Esophagus squamous epithelium (tissue), 5 donors: ENCODE results near the gene EHBP1. TPM values are rescaled to one million over a fixed set of nuclear protein-coding genes. Genes with fewer than 3 reads are reported as not detected.

Experiments
- DNase-seq: peaks from one replicate; lab custom pipeline; 2025; lab: John Stamatoyannopoulos, UW
- H3K27ac ChIP-seq, 4 donors: fragments of 200-600 bp; sonication (generic); one replicate each; pipeline ENCODE4 v1.5.1; 2016 to 2019; ENCODE audit warnings: mild to moderate bottlenecking in 1 of 4
- H3K27me3 ChIP-seq, 4 donors: fragments of 200-600 bp; sonication (generic); 1 replicate in 3 of 4; 2 replicates in 1 of 4; pipeline versions ENCODE4 v1.5.1 to v1.6.0; 2017 to 2021; ENCODE audit warnings: antibody characterized with exemption in 1 of 4
- H3K36me3 ChIP-seq, 3 donors: fragments of 200-600 bp; sonication (generic); one replicate each; pipeline ENCODE4 v1.5.1; 2016 to 2019
- H3K4me1 ChIP-seq, 3 donors: fragments of 200-600 bp; sonication (generic); one replicate each; pipeline ENCODE4 v1.5.1; 2017 to 2019
- H3K4me3 ChIP-seq, 4 donors: fragments of 200-600 bp; sonication (generic); 1 replicate in 3 of 4; 2 replicates in 1 of 4; pipeline ENCODE4 v1.5.1; 2016 to 2019; ENCODE audit warnings: mild to moderate bottlenecking in 2 of 4, moderate library complexity in 1 of 4
- H3K9me3 ChIP-seq, 3 donors: fragments of 200-600 bp; sonication (generic); one replicate each; pipeline ENCODE4 v1.5.1; 2016 to 2019
- POLR2A ChIP-seq, 4 donors: fragments of 450-650 bp; IDR thresholded peaks; one replicate each; pipeline ENCODE4 v1.6.1; 2017; ENCODE audit warnings: antibody characterized with exemption in 4 of 4, mild to moderate bottlenecking in 4 of 4, moderate library complexity in 3 of 4
- WGBS, 2 donors: methylation state at CpG; one replicate each; pipeline ENCODE4 v1.1.5; 2018; 5-methylcytosine and 5-hydroxymethylcytosine counted together
- intact Hi-C: fragments of 100-400 bp; cut with DNase I; formaldehyde crosslinking; loops from one replicate; pipeline ENCODE4 v1.15.0; 2022
- total RNA-seq, 4 donors: library from RNA; depleted of rRNA; stranded (reverse); fragments of >200 nt; gene quantifications; one replicate each; pipeline ENCODE4 v1.1.0, GENCODE V29; 2016
- TF ChIP-seq, protein P1 (sequence below), 6 experiments: fragments of 450-650 bp in 4 of 6; fragments of 200-600 bp in 2 of 6; sonication (generic) in 2 of 6; IDR thresholded peaks; one replicate each; pipeline ENCODE4 v1.5.1; 2016 to 2019; ENCODE audit warnings: antibody characterized with exemption in 6 of 6, mild to moderate bottlenecking in 4 of 6, moderate library complexity in 4 of 6
- donor health status: DM: yes; HTN: yes; CAD: no.

The EHBP1 gene
- total RNA-seq, 4 donors from 2014 or later = 59.6 to 111 (median 77.9) TPM

DNA sequence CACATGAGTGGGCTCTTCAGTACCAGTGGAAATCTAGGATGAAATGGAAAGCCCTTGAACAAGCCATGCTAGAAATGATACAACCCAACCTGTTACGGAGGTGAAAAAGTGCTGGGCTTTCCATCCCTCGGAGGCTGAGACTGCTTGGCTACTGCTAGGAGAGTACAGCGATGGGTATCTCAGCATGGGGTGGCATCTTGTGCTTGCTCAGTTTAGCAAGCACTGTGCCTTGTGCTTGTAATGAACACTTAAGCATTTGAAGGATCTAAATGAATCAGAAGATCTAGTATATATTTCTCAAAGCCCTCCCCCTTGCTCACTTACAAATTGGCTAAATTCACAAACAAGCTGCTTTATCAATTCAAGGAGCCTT lies 44.3 kb upstream of the EHBP1 start:
- TF ChIP-seq, protein P1, sequence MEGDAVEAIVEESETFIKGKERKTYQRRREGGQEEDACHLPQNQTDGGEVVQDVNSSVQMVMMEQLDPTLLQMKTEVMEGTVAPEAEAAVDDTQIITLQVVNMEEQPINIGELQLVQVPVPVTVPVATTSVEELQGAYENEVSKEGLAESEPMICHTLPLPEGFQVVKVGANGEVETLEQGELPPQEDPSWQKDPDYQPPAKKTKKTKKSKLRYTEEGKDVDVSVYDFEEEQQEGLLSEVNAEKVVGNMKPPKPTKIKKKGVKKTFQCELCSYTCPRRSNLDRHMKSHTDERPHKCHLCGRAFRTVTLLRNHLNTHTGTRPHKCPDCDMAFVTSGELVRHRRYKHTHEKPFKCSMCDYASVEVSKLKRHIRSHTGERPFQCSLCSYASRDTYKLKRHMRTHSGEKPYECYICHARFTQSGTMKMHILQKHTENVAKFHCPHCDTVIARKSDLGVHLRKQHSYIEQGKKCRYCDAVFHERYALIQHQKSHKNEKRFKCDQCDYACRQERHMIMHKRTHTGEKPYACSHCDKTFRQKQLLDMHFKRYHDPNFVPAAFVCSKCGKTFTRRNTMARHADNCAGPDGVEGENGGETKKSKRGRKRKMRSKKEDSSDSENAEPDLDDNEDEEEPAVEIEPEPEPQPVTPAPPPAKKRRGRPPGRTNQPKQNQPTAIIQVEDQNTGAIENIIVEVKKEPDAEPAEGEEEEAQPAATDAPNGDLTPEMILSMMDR (IDR thresholded peaks at IDR 0.05) = no peak
- TF ChIP-seq POLR2A (IDR thresholded peaks at IDR 0.05) = no peak
- no peak overlapping the region for H3K4me3 ChIP-seq
- 90 to 97% methylated on average over 3 of the region's 3 CpGs for WGBS, 2 donors
- intact Hi-C loops = no loop called here
- H3K9me3 ChIP-seq = no peaks in the 10 kb centered on the region
- peak overlapping the region in 2 of 4 donors; percentile 55 to 78 for H3K27ac ChIP-seq
- peaks cover 18 to 81% (median 49%) of the 10 kb centered on the region in 3 donors for H3K4me1 ChIP-seq
- DNase-seq = no peak
- no peaks in the 10 kb centered on the region for H3K27me3 ChIP-seq
- no peaks in the 10 kb centered on the region for H3K36me3 ChIP-seq

- DNase-seq = no peak
- H3K36me3 ChIP-seq = no peaks in the 10 kb centered on the region
- TF ChIP-seq, protein P1 (IDR thresholded peaks at IDR 0.05) = no peak
- TF ChIP-seq POLR2A (IDR thresholded peaks at IDR 0.05) = no peak
- no peaks in the 10 kb centered on the region for H3K9me3 ChIP-seq
- intact Hi-C loops = no loop called here
- 83 to 88% methylated on average over 2 of the region's 2 CpGs for WGBS, 2 donors
- H3K27ac ChIP-seq = peak overlapping the region in 2 of 4 donors; percentile 49 to 80
- no peak overlapping the region for H3K4me3 ChIP-seq
- peaks cover 18 to 72% (median 48%) of the 10 kb centered on the region in 3 donors for H3K4me1 ChIP-seq
- H3K27me3 ChIP-seq = no peaks in the 10 kb centered on the region
These were observed 43.4 kb upstream of the EHBP1 start for GRCh38 chr2:62662131-62662530.

GRCh38 chr2:62662554-62662953 lies 43.0 kb upstream of the EHBP1 start:
- DNase-seq = no peak
- intact Hi-C loops = no loop called here
- Histone ChIP-seq H3K27me3 (no peaks in the 10 kb centered on the region), H3K27ac (peak overlapping the region in 2 of 4 donors; percentile 49 to 80), H3K4me1 (peaks cover 18 to 72% (median 48%) of the 10 kb centered on the region in 3 donors), H3K36me3 (no peaks in the 10 kb centered on the region), H3K4me3 (no peak overlapping the region), H3K9me3 (no peaks in the 10 kb centered on the region)
- 52 to 55% methylated on average over 2 of the region's 2 CpGs for WGBS, 2 donors
- TF ChIP-seq, protein P1 (IDR thresholded peaks at IDR 0.05) = no peak
- no peak for TF ChIP-seq POLR2A (IDR thresholded peaks at IDR 0.05)

DNA sequence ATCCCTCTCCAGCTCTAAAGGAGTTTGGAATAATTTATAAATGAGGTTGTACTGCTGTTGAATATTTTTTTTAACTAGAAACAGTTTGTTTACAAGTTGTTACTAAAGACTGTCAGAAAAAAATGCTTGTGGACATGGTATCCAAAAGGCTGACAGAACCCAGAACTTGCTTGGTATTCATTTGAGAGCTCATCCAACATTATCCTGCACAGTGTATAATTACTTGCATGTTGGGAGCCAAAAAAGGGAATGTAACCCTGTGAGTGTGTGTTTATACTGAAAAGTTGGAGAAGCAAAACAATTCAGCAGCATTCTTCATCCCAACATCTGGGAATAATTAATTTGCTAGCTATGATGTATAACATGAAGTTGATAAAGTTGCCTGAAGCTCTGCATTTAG lies 42.1 kb upstream of the EHBP1 start:
- TF ChIP-seq POLR2A (IDR thresholded peaks at IDR 0.05) = no peak
- TF ChIP-seq, protein P1 (IDR thresholded peaks at IDR 0.05) = no peak
- intact Hi-C loops = no loop called here
- Histone ChIP-seq H3K27me3 (no peaks in the 10 kb centered on the region), H3K9me3 (no peaks in the 10 kb centered on the region), H3K27ac (peak overlapping the region in 2 of 4 donors; percentile 55 to 80), H3K4me3 (no peak overlapping the region), H3K36me3 (no peaks in the 10 kb centered on the region), H3K4me1 (peaks cover 18 to 72% (median 48%) of the 10 kb centered on the region in 3 donors)
- DNase-seq = no peak

- H3K4me3 ChIP-seq = no peak overlapping the region
- H3K36me3 ChIP-seq = no peaks in the 10 kb centered on the region
- DNase-seq = no peak
- TF ChIP-seq POLR2A (IDR thresholded peaks at IDR 0.05) = no peak
- TF ChIP-seq, protein P1 (IDR thresholded peaks at IDR 0.05) = no peak
- no peaks in the 10 kb centered on the region for H3K27me3 ChIP-seq
- H3K27ac ChIP-seq = peak overlapping the region; percentile 37 to 80 (median 65)
- no peaks in the 10 kb centered on the region for H3K9me3 ChIP-seq
- H3K4me1 ChIP-seq = peaks cover 18 to 71% (median 48%) of the 10 kb centered on the region in 3 donors
- intact Hi-C loops = no loop called here
These were observed 41.4 kb upstream of the EHBP1 start for GRCh38 chr2:62663920-62664795.
